ENCODE data around the gene ARL1.
"Not testable (repeated sequence)": the region's sequence is repeated elsewhere in the genome, so short reads cannot be mapped to it uniquely, and the experiment has no call there.

ARL1 gene

GRCh38 chr12:101407436-101408345, at the start of gene ARL1:
Gene ARL1, minus strand, starts transcription at chr12:101407772. Its CDS starts 127 bp downstream, at chr12:101407645.
- peak; percentile 88 to 90 for DNase-seq

- DNase-seq = peak in 1 of 2 experiments; percentile 21
Observed at GRCh38 chr12:101455685-101456084, 48.1 kb upstream of the ARL1 start.

DNA sequence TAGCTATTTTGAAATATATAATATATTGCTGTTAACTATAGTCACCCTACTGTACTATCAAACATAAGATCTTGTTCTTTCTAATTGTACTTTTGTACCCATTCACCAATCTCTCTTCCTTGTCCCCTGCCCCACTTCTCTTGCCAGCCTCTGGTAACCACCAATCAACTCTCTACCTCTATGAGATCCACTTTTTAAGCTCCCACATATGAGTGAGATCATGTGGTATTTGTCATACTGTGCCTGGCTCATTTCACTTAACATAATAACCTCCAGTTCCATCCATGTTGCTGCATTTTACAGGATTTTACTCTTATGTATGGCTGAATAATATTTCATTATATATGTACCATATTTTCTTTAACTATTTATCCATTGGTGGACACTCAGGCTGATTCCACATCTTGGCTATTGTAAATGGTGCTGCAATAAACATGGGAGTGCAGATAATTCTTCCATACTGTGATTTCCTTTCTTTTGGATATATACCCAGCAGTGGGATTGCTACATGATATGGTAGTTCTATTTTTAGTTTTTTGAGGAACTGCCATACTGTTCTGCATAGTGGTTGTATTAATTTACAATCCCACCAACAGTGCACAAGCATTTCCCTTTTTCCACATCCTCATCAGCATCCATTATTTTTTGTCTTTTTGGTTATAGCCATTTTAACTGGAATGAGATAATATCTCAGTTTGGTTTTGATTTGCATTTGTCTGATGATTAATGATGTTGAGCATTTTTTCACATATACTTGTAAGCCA, 34.1 kb upstream of the ARL1 start:
- no peak for DNase-seq

GRCh38 chr12:101439236-101439635, 31.7 kb upstream of the ARL1 start:
- no peak for DNase-seq

GRCh38 chr12:101436136-101436535, 28.6 kb upstream of the ARL1 start:
- no peak for DNase-seq

DNA sequence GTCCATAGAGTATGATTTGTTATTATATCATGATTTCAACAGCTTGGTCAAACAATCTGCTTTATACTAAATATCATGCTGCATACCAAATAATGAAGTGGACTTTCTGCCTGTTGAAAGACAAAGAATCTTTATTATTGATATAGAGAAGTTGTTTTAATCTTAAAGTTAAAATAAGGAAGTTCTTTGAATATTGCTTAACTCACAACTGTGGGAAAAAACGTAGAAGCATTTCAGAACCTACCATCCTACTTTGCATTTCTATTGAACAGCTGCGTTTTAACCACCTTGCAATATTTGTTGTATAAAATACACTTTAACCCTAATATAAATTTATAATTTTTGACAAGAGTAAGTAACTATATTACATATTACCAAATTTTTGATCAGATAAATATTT, 22.9 kb upstream of the ARL1 start:
- no peak for DNase-seq

GRCh38 chr12:101424620-101425019, 17.0 kb upstream of the ARL1 start:
- DNase-seq = no peak

DNA sequence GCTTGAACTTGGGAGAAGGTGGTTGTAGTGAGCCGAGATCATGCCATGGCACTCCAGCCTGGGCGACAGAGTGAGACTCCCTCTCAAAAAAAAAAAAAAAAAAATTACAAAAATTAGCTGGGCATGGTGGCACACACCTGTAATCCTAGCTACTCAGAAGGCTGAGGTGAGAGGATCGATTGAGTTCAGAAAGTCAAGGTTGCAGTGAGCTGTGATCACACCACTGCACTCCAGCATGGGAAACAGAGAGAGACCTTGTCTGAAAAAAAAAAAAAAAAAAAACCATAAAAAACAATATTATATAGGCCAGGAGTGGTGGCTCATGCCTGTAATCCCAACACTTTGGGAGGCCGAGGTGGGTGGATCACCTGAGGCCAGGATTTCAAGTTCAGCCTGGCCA, 14.5 kb upstream of the ARL1 start:
- not testable (repeated sequence) for DNase-seq

DNA sequence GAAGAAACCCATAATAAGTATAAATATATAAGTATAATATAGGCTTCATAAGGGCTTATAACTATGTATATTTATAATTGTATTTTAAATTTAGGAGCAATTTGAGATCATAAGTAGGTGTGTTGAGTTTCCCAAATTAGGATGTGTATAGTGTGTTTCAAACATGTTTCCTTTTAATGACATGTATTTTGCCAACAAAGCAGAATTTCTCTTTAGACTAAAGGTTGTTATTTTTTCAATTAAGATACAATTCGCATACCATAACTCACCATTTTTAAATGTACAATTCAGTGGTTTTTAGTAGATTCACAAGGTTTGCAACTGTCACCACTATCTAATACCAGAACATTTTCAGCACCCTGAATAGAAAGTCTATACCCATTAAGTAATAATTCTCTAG, 7.7 kb upstream of the ARL1 start:
- no peak for DNase-seq

DNA sequence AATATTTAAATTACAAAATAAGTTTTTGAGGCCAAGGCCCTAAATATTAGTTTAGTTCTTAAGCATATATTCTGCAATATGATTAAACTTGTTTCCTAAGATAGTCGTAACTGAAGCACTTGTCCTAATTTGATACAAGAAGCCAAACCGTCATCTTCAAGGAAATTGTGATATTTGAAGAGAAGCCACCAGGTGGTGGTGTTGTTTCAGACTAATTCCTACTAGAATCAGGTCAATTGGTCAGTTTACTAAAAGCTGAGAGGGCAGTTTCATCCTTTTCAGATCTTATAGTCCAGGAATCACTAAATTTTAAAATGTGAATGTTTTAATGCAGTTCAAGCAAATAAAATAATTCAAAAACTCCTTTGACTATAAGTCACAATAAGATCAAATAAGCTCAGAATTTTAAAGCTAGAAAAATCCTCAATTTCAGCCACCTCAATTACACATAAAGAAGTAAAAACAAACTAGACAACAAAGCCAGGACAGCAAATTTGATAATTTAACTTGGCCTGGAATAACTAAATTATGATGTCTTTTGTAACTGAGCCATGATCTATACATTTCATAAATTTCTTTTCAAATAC, 7.1 kb upstream of the ARL1 start:
- no peak for DNase-seq

DNA sequence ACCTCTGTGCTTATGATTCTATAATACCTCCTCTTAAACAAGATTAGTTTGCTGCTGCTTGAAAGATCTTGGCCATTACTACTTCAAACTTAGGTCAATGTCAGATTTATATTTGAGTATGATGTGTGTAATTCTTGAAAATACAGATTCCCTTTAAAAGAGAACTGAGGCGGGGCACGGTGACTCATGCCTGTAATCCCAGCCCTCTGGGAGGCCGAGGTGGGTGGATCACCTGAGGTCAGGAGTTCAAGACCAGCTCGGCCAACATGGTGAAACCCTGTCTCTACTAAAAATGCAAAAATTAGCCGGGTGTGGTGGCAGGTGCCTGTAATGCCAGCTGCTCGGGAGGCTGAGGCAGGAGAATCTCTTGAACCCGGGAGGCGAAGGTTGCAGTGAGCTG, 2.6 kb upstream of the ARL1 start:
- DNase-seq = not testable (repeated sequence)

GRCh38 chr12:101407049-101407435, 530 bp downstream of the ARL1 start:
- no peak for DNase-seq

GRCh38 chr12:101391181-101391580, 16.4 kb downstream of the ARL1 start:
- not testable (repeated sequence) for DNase-seq

GRCh38 chr12:101379149-101379548, 28.4 kb downstream of the ARL1 start:
- no peak for DNase-seq

GRCh38 chr12:101375573-101375972, 32.0 kb downstream of the ARL1 start:
- no peak for DNase-seq

DNA sequence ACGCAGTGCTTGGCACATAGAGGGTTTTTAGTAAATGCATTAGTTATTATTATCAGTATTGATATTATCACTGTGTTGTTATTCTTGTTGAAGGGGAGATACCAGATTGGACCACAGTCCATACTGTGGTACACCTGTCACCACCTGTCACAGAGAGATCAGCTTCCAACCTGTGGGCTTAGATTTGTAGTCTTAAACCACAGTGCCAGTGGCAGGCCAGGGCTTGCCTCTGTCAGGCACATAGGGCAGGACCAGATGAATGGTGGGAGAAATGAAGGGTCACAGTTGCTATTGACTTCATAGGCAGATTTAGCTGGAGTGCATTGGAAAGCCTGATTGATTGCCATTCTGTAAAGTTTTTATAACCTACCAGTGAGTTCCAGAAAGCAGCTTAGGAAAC, 35.1 kb downstream of the ARL1 start:
- DNase-seq = no peak

DNA sequence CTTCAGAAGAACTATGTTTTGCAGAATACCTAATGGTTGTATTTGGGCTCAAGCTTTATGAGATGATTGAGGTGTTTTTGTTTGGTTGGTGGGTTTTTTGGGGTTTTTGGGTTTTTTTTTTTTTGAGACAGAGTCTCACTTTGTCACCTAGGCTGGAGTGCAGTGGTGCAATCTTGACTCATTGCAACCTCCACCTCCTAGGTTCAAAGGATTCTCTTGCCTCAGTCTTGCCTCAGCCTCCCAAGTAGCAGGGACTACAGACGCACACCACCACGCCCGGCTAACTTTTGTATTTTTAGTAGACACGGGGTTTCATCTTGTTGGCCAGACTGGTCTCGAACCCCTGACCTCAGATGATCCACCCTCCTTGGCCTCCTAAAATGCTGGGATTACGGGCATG, 39.6 kb downstream of the ARL1 start:
- DNase-seq = no peak

- DNase-seq = no peak
Observed at GRCh38 chr12:101361455-101361854, 46.1 kb downstream of the ARL1 start.

DNA sequence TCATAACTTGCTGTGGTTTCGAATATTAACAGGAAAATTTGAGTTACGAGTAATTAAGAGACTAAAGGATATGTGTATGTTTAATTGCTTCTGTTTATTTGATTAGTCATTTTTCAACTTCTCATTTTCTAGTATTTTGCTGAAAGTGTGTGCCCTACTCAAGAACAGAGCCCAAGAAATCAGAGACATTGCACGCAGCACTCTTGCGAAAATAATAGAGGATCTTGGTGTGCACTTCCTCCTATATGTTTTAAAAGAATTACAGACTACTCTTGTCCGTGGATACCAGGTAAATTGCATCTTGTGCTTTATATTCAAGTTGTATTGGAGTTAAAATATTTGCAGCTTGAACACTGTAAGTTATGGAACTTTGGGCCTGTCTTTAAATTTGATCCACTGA, 50.8 kb downstream of the ARL1 start:
- no peak for DNase-seq

- DNase-seq = no peak
Observed at GRCh38 chr12:101351682-101352081, 55.9 kb downstream of the ARL1 start.

GRCh38 chr12:101343893-101344292, 63.7 kb downstream of the ARL1 start:
- DNase-seq = no peak
